Kidney epithelial cell (primary cell): Measurements from ENCODE around the gene ALG10. TPM values are rescaled to one million over a fixed set of nuclear protein-coding genes. Genes with fewer than 3 reads are reported as not detected.
A peak's percentile ranks its signal among the peaks of the same experiment; 100 is the strongest.
"Not testable (repeated sequence)": the region's sequence is repeated elsewhere in the genome, so short reads cannot be mapped to it uniquely, and the experiment has no call there.

Experiments
- DNase-seq: peaks from one replicate; pipeline ENCODE4 v3.0.0-alpha.2; 2010; ENCODE audit warnings: low read depth
- H3K27me3 ChIP-seq: 2 replicates; pipeline ENCODE4 v1.6.0; 2011; ENCODE audit warnings: low read length; ENCODE audit not compliant: control insufficient read depth, insufficient read depth
- H3K36me3 ChIP-seq: 2 replicates; pipeline ENCODE4 v1.5.1; 2011; ENCODE audit warnings: low read length; ENCODE audit not compliant: control insufficient read depth, insufficient read depth
- H3K4me3 ChIP-seq: 2 replicates; pipeline ENCODE4 v1.5.1; 2011; ENCODE audit warnings: low read depth, mild to moderate bottlenecking, control low read depth, low read length
- CTCF ChIP-seq: IDR thresholded peaks from 2 replicates; pipeline ENCODE4 v1.5.1; 2011; ENCODE audit warnings: mild to moderate bottlenecking, moderate library complexity, low read length, control low read depth, inconsistent platforms; ENCODE audit not compliant: insufficient read depth, poor library complexity, severe bottlenecking
- total RNA-seq: library from RNA; depleted of rRNA; stranded (reverse); fragments of >200 nt; gene quantifications from 2 replicates; pipeline ENCODE4 v1.2.3, GENCODE V29; 2015

ALG10 gene
- total RNA-seq, result 7.7 and 14.4 TPM in 2 replicates

GRCh38 chr12:34022079-34022830, at the start of gene ALG10:
TSS of gene ALG10 (plus strand) at chr12:34022496. CDS start at chr12:34022600, 104 bp downstream.
- Histone ChIP-seq H3K27me3 (no peaks in the 10 kb centered on the region), H3K36me3 (no peaks in the 10 kb centered on the region), H3K4me3 (peak within 1 kb of the TSS; percentile 77)
- DNase-seq, result peak; percentile 81
- peak; percentile 64 for TF ChIP-seq CTCF

- not testable (repeated sequence) for DNase-seq, H3K4me3 ChIP-seq, H3K36me3 ChIP-seq, H3K27me3 ChIP-seq
Observed at GRCh38 chr12:33972884-33973283, 49.4 kb upstream of the ALG10 start.

- DNase-seq, result no peak
- Histone ChIP-seq H3K4me3 (no peak overlapping the region), H3K36me3 (no peaks in the 10 kb centered on the region), H3K27me3 (no peaks in the 10 kb centered on the region)
- no peak for TF ChIP-seq CTCF
Observed at GRCh38 chr12:33977887-33978286, 44.4 kb upstream of the ALG10 start.

GRCh38 chr12:33988197-33988805, 34.0 kb upstream of the ALG10 start:
- no peaks in the 10 kb centered on the region for H3K36me3 ChIP-seq
- H3K4me3 ChIP-seq, result no peak overlapping the region
- no peaks in the 10 kb centered on the region for H3K27me3 ChIP-seq
- no peak for DNase-seq
- no peak for TF ChIP-seq CTCF

- H3K36me3 ChIP-seq, result no peaks in the 10 kb centered on the region
- peak; percentile 21 for DNase-seq
- no peak for TF ChIP-seq CTCF
- no peak overlapping the region for H3K4me3 ChIP-seq
- H3K27me3 ChIP-seq, result no peaks in the 10 kb centered on the region
Observed at GRCh38 chr12:33988913-33989312, 33.4 kb upstream of the ALG10 start.

- H3K36me3 ChIP-seq, result no peaks in the 10 kb centered on the region
- no peak overlapping the region for H3K4me3 ChIP-seq
- TF ChIP-seq CTCF, result no peak
- H3K27me3 ChIP-seq, result no peaks in the 10 kb centered on the region
- no peak for DNase-seq
Observed at GRCh38 chr12:33994857-33995808, 27.2 kb upstream of the ALG10 start.

GRCh38 chr12:34008835-34009234, 13.5 kb upstream of the ALG10 start:
- not testable (repeated sequence) for H3K27me3 ChIP-seq, H3K36me3 ChIP-seq, H3K4me3 ChIP-seq, DNase-seq
